Measurements from ENCODE around the gene FCRLA. TPM values are rescaled to one million over a fixed set of nuclear protein-coding genes. Genes with fewer than 3 reads are reported as not detected.

The FCRLA gene
- polyA plus RNA-seq, 2 of the 4 experiments (the other 2 are of a cell fraction) = 0.10 TPM; not detected in 1

DNA sequence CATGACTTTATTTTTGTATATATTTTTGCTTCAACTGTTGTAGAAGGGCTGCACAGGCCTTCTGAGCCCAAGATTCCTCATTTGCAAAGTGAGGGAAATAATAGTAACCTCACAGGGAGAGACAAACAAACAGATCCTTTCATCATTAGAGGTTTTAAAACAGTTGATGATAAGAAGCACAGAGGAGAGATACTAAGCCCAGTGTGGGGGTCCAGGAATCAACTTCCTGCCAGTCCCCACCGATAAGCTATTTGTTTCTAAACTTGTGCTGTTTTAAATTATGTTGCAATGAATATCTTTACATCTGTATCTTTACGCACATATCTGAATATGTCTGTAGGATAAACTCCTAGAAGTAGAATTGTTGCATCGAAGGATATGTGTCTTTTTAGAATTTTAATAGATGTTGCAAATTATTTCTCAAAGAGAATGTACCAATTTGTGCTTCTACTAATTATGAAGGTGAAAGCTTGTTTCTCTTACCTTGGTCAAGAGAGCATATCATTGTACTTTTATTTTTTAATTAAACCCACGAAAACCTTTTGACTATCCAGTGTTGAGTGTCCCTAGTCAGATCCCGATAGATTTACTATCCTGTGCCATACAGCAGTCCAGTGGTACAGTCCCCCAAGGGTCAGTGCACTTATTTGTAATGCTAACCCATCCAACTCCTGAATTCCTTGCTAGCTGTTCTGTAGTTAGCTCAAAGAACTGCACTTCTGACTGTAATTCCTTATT lies 25.1 kb downstream of the FCRLA start:
- no peak overlapping the region for H3K4me3 ChIP-seq
- FAIRE-seq (no peak), DNase-seq (ENCODE audit: low read depth in 1 of 2, low spot score in 1 of 2) (no peak), ATAC-seq (no peak)
- CTCF ChIA-PET = interaction anchor here (0.8 to 1.3 kb wide), 4 partner anchors 9 to 292 kb away, joined by 3 to 6 read pairs (median 4); no protein-coding TSS in a partner anchor
- no peak overlapping the region for H3K27ac ChIP-seq
- H3K4me1 ChIP-seq = peaks cover 29% of the 10 kb centered on the region
- H3K4me2 ChIP-seq = no peak overlapping the region
- H3K9me3 ChIP-seq = no peaks in the 10 kb centered on the region
- WGBS (ENCODE audit: missing lambda C conversion rate) = 72% methylated on average over 5 of the region's 5 CpGs
- POLR2A ChIA-PET = interaction anchor here (0.9 kb wide), 1 partner anchor 17 kb away, joined by 3 read pairs; the partner anchor contains the start of gene DUSP12
- no peak for TF ChIP-seq TP53 (CRISPR knock-in tag; IDR thresholded peaks at IDR 0.05)

DNA sequence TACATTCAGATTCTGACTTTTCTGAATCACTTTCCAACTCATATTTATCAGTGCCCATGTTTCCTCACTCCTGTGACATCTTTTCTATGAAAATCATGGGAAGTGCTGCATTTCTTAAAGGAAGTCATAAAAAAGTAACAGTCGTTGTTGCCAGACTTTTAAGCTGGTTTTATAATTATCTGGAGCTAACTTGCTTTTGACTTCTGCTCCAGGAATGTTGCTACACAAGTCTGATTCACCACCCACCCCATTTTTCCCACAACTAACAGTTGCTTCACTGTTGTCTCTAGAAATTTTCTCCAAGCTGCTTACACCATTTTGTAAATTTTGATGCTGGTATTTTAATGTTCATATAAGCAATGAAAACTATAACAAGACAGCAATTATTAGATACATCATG lies 26.5 kb downstream of the FCRLA start:
- FAIRE-seq (no peak), ATAC-seq (no peak), DNase-seq (ENCODE audit: low read depth in 1 of 2, low spot score in 1 of 2) (peak in 1 of 2 experiments; percentile 24)
- no peak for TF ChIP-seq FOSL2 (IDR thresholded peaks at IDR 0.05)
- TF ChIP-seq FOSL2 (CRISPR knock-in tag; IDR thresholded peaks at IDR 0.05) = peak; percentile 19; the same call in 1 of the 2 replicates
- no peak for TF ChIP-seq SMC3 (IDR thresholded peaks at IDR 0.05)
- peaks cover 30% of the 10 kb centered on the region for H3K4me1 ChIP-seq
- 0 out of 3 replicates have a peak overlapping the region, but pooled peaks have one; percentile 0 for H3K4me2 ChIP-seq
- POLR2A ChIA-PET = interaction anchor here (0.6 to 1.3 kb wide), 2 partner anchors 9 to 16 kb away, joined by 3 to 6 read pairs; partner anchors contain the start of gene DUSP12
- 0% methylated on average over 1 of the region's 1 CpG for WGBS (ENCODE audit: missing lambda C conversion rate)
- no peak overlapping the region for H3K4me3 ChIP-seq
- H3K27ac ChIP-seq = no peak overlapping the region
- CTCF ChIA-PET = interaction anchor here (0.8 to 1.7 kb wide), 4 partner anchors 8 to 291 kb away, joined by 3 to 9 read pairs (median 4); partner anchors contain the start of genes DUSP12 and OLFML2B
- H3K9me3 ChIP-seq = no peaks in the 10 kb centered on the region

DNA sequence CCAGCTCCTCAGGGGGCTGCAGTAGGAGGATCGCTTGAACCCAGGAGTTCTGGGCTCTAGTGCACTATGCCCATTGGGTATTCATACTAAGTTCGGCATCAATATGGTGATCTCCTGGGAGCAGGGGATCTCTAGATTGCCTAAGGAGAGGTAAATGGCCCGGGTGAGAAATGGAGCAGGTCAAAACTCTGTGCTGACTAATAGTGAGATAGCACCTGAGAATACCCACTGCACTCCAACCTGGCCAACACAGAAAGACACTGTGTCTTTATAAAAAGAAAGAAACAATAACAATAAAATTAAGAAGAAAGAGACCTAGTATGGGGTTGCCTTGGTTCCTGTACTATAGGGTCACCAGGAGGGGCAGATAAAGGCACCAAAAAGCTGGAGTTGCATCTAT lies 28.8 kb downstream of the FCRLA start:
- no peak for DNase-seq (ENCODE audit: low read depth in 1 of 2, low spot score in 1 of 2)
- Histone ChIP-seq H3K27ac (peak overlapping the region in 1 of 2 experiments; percentile 61; a peak in 4 of 6 replicates), H3K4me2 (peak overlapping the region; percentile 64), H3K9me3 (no peaks in the 10 kb centered on the region), H3K4me3 (no peak overlapping the region), H3K4me1 (peaks cover 25% of the 10 kb centered on the region)
- CTCF ChIA-PET = interaction anchor here (1.4 to 8.2 kb wide), 4 partner anchors 8 to 250 kb away, joined by 4 to 80 read pairs (median 22); no protein-coding TSS in a partner anchor
- ATAC-seq = no peak
- TF ChIP-seq ZC3H11A (IDR thresholded peaks at IDR 0.05) = no peak
- TF ChIP-seq JUNB (IDR thresholded peaks at IDR 0.05) = no peak
- no peak for TF ChIP-seq PHF8 (IDR thresholded peaks at IDR 0.05; ENCODE audit: borderline replicate concordance, low read depth)
- TF ChIP-seq TP53 (CRISPR knock-in tag; IDR thresholded peaks at IDR 0.05) = no peak
- TF ChIP-seq FOSB (CRISPR knock-in tag; IDR thresholded peaks at IDR 0.05) = no peak
- no peak for TF ChIP-seq NR3C1 (IDR thresholded peaks at IDR 0.05)
- TF ChIP-seq HOXB13 (CRISPR knock-in tag; IDR thresholded peaks at IDR 0.05; ENCODE audit: low read depth) = no peak
- TF ChIP-seq EHMT2 (IDR thresholded peaks at IDR 0.05; ENCODE audit: low read depth) = no peak
- TF ChIP-seq, protein P1, sequence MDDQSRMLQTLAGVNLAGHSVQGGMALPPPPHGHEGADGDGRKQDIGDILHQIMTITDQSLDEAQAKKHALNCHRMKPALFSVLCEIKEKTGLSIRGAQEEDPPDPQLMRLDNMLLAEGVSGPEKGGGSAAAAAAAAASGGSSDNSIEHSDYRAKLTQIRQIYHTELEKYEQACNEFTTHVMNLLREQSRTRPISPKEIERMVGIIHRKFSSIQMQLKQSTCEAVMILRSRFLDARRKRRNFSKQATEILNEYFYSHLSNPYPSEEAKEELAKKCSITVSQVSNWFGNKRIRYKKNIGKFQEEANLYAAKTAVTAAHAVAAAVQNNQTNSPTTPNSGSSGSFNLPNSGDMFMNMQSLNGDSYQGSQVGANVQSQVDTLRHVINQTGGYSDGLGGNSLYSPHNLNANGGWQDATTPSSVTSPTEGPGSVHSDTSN (IDR thresholded peaks at IDR 0.05) = no peak
- TF ChIP-seq, protein P2, sequence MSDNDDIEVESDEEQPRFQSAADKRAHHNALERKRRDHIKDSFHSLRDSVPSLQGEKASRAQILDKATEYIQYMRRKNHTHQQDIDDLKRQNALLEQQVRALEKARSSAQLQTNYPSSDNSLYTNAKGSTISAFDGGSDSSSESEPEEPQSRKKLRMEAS (IDR thresholded peaks at IDR 0.05) = no peak
- TF ChIP-seq, protein P3, sequence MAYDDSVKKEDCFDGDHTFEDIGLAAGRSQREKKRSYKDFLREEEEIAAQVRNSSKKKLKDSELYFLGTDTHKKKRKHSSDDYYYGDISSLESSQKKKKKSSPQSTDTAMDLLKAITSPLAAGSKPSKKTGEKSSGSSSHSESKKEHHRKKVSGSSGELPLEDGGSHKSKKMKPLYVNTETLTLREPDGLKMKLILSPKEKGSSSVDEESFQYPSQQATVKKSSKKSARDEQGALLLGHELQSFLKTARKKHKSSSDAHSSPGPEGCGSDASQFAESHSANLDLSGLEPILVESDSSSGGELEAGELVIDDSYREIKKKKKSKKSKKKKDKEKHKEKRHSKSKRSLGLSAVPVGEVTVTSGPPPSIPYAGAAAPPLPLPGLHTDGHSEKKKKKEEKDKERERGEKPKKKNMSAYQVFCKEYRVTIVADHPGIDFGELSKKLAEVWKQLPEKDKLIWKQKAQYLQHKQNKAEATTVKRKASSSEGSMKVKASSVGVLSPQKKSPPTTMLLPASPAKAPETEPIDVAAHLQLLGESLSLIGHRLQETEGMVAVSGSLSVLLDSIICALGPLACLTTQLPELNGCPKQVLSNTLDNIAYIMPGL (CRISPR knock-in tag; IDR thresholded peaks at IDR 0.05; ENCODE audit: borderline replicate concordance) = no peak
- TF ChIP-seq ESRRA (IDR thresholded peaks at IDR 0.05; ENCODE audit: borderline replicate concordance, low read length) = no peak
- no peak for FAIRE-seq
- POLR2A ChIA-PET = interaction anchor here (2.2 kb wide), 1 partner anchor 9 kb away, joined by 12 read pairs; no protein-coding TSS in a partner anchor
- 85% methylated on average over 3 of the region's 3 CpGs for WGBS (ENCODE audit: missing lambda C conversion rate)

Measured in A549 (cell line).